T47D (cell line): ENCODE data around the gene LCA5.
"Not testable (repeated sequence)": the region's sequence is repeated elsewhere in the genome, so short reads cannot be mapped to it uniquely, and the experiment has no call there.

Experiments
- DNase-seq, 2 experiments: peaks; one replicate each; pipeline versions ENCODE4 v3.0.0 to v3.0.0-alpha.2; 2011 to 2012; ENCODE audit warnings: low read depth in 1 of 2, low spot score in 1 of 2
- JUND ChIP-seq: IDR thresholded peaks from 2 replicates; pipeline ENCODE4 v1.6.1; 2012; ENCODE audit warnings: low read depth
- in situ Hi-C: cut with HindIII; loops from 2 replicates; pipeline ENCODE4 v1.10.0; 2016; ENCODE audit warnings: low sequenced_read_pairs, low pct_unique_long_range_greater_than_20kb

The LCA5 gene

GRCh38 chr6:79468587-79468986 lies 68.6 kb downstream of the LCA5 start:
- DNase-seq: no peak
- no peak for TF ChIP-seq JUND
- in situ Hi-C loops: no loop called here

- in situ Hi-C loops: no loop called here
- TF ChIP-seq JUND: no peak
- no peak for DNase-seq
Measured at GRCh38 chr6:79468116-79468515, 69.1 kb downstream of the LCA5 start.

- DNase-seq: no peak
- in situ Hi-C loops: no loop called here
- no peak for TF ChIP-seq JUND
Measured at GRCh38 chr6:79467716-79468115, 69.5 kb downstream of the LCA5 start.

- no peak for TF ChIP-seq JUND
- in situ Hi-C loops: no loop called here
- DNase-seq: no peak
Measured at GRCh38 chr6:79466207-79466834, 70.9 kb downstream of the LCA5 start.

GRCh38 chr6:79465381-79465780 lies 71.8 kb downstream of the LCA5 start:
- no peak for DNase-seq
- in situ Hi-C loops: no loop called here
- TF ChIP-seq JUND: no peak

GRCh38 chr6:79463621-79464050 lies 73.6 kb downstream of the LCA5 start:
- in situ Hi-C loops: no loop called here
- no peak for DNase-seq
- no peak for TF ChIP-seq JUND

GRCh38 chr6:79461205-79461604 lies 76.0 kb downstream of the LCA5 start:
- in situ Hi-C loops: no loop called here
- TF ChIP-seq JUND: no peak
- no peak for DNase-seq

- in situ Hi-C loops: no loop called here
- TF ChIP-seq JUND: no peak
Measured at GRCh38 chr6:79455446-79455845, 81.8 kb downstream of the LCA5 start.

GRCh38 chr6:79453558-79454042 lies 83.6 kb downstream of the LCA5 start:
- DNase-seq: peak in 1 of 2 experiments; percentile 40
- TF ChIP-seq JUND: no peak
- in situ Hi-C loops: no loop called here

More at GRCh38 chr6:79455446-79455845, 81.8 kb downstream of the LCA5 start:
- DNase-seq: peak in 1 of 2 experiments; percentile 20

GRCh38 chr6:79450984-79451383 lies 86.2 kb downstream of the LCA5 start:
- DNase-seq: no peak
- no peak for TF ChIP-seq JUND
- in situ Hi-C loops: no loop called here

GRCh38 chr6:79446006-79446405 lies 91.2 kb downstream of the LCA5 start:
- DNase-seq: no peak
- TF ChIP-seq JUND: no peak
- in situ Hi-C loops: no loop called here

GRCh38 chr6:79443876-79444275 lies 93.4 kb downstream of the LCA5 start:
- DNase-seq, in situ Hi-C loops: not testable (repeated sequence)

GRCh38 chr6:79441192-79441591 lies 96.0 kb downstream of the LCA5 start:
- in situ Hi-C loops: no loop called here
- DNase-seq: no peak
- TF ChIP-seq JUND: no peak

- DNase-seq: no peak
- no peak for TF ChIP-seq JUND
- in situ Hi-C loops: no loop called here
Measured at GRCh38 chr6:79440598-79440997, 96.6 kb downstream of the LCA5 start.

GRCh38 chr6:79438030-79438429 lies 99.2 kb downstream of the LCA5 start:
- no peak for DNase-seq
- TF ChIP-seq JUND: no peak

More at GRCh38 chr6:79438030-79438429, 99.2 kb downstream of the LCA5 start:
- in situ Hi-C loops: no loop called here
